ENCODE results near the gene REG3A.

Gene REG3A

DNA sequence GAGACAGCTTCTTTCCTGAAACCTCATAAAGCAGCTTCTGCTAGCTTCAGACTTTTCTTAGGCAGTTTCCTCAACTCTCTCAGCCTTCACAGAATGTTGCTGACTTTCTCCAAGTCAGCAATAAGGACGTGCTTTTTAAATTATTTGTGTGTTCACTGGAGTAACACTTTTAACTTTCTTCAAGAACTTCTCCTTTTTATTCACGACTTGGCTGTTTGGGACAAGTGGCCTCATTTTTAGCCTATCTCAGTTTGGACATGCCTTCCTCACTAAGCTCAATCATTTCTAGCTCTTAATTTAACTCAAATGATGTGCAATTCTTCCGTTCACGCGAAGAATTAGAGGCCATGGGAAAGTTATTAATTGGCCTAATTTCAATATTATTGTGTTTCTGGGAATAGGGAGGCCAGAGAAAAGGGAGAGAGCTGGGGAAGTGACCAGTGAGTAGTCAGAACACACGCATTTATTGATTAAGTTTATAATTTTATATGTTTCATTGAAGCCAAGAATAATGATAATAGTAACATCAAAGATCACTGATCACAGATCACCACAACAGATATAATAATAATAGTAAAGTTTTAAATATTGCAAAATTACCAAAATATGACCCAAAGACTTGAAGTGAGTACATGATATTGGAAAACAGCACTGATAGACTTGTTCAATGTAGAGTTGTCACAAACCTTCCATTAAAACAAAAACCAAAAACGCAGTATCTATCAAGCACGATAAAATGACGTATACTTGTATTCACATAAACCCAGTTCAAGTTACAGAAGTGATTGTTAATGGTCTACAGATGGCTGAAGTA is 34.4 kb downstream of the REG3A start:
- DNase-seq (ENCODE audit: low spot score): no peak
- no peak for TF ChIP-seq CTCF (IDR thresholded peaks at IDR 0.05; ENCODE audit: extremely low read depth, missing control alignments)

GRCh38 chr2:79122676-79123075 is 36.9 kb downstream of the REG3A start:
- no peak for DNase-seq (ENCODE audit: low spot score)
- TF ChIP-seq CTCF (IDR thresholded peaks at IDR 0.05; ENCODE audit: extremely low read depth, missing control alignments): no peak

- no peak for DNase-seq (ENCODE audit: low spot score)
- no peak for TF ChIP-seq CTCF (IDR thresholded peaks at IDR 0.05; ENCODE audit: extremely low read depth, missing control alignments)
Observed at GRCh38 chr2:79120194-79120713, 39.3 kb downstream of the REG3A start, which contains the start of gene REG1A. Gene REG1A (plus strand): TSS chr2:79120488. CDS start chr2:79120862, 374 bp downstream.

- no peak for DNase-seq (ENCODE audit: low spot score)
- TF ChIP-seq CTCF (IDR thresholded peaks at IDR 0.05; ENCODE audit: extremely low read depth, missing control alignments): no peak
Observed at GRCh38 chr2:79116997-79117928, 42.3 kb downstream of the REG3A start.

GRCh38 chr2:79114797-79115494 is 44.6 kb downstream of the REG3A start:
- TF ChIP-seq CTCF (IDR thresholded peaks at IDR 0.05; ENCODE audit: extremely low read depth, missing control alignments): no peak
- DNase-seq (ENCODE audit: low spot score): no peak

DNA sequence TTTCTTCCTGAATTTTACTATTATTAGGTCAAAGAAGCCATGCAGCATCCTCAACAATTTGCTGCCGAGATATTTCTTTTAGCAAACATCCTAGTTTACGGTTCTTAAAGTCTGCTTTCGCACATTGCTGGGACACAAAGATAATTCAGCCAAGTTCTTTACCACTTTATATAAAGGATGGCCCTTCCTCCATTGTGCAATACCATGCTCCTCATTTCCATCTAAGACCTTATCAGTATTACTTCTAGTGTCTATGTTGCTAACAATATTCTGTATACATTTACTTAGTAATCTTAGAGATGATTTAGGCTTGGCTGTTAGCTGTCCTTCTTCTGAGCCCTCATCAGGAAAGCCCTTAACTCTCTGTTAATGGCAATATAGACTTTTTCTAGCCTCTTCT is 47.3 kb downstream of the REG3A start:
- no peak for TF ChIP-seq CTCF (IDR thresholded peaks at IDR 0.05; ENCODE audit: extremely low read depth, missing control alignments)

More for the DNA sequence above, 47.3 kb downstream of the REG3A start:
- no peak for DNase-seq (ENCODE audit: low spot score)
